Immature natural killer cell (primary cell): Measurements from ENCODE around the gene KDM4B. TPM values are rescaled to one million over a fixed set of nuclear protein-coding genes. Genes with fewer than 3 reads are reported as not detected.

Source experiments
- DNase-seq, 3 donors: peaks; one replicate each; pipeline ENCODE4 v3.0.0; 2022; ENCODE audit warnings: mixed read lengths in 1 of 3
- H3K27ac Mint-ChIP-seq, 6 donors: one replicate each; pipeline ENCODE4 v1.8.0; 2020; ENCODE audit warnings: mixed read lengths in 6 of 6, mild to moderate bottlenecking in 5 of 6, inconsistent platforms in 4 of 6, moderate library complexity in 3 of 6
- H3K27me3 Mint-ChIP-seq, 3 donors: one replicate each; pipeline ENCODE4 v1.8.0; 2020 to 2021; ENCODE audit warnings: low read depth in 3 of 3, mild to moderate bottlenecking in 3 of 3, mixed read lengths in 3 of 3, moderate library complexity in 3 of 3, inconsistent platforms in 1 of 3
- H3K36me3 Mint-ChIP-seq, 3 donors: one replicate each; pipeline ENCODE4 v1.8.0; 2020; ENCODE audit warnings: mixed read lengths in 3 of 3, inconsistent platforms in 2 of 3, mild to moderate bottlenecking in 2 of 3
- H3K4me1 Mint-ChIP-seq, 2 donors: one replicate each; pipeline ENCODE4 v1.8.0; 2020; ENCODE audit warnings: inconsistent platforms in 2 of 2, mild to moderate bottlenecking in 2 of 2, mixed read lengths in 2 of 2, moderate library complexity in 1 of 2
- H3K4me3 Mint-ChIP-seq, 5 donors: one replicate each; pipeline ENCODE4 v1.8.0; 2020; ENCODE audit warnings: mild to moderate bottlenecking in 5 of 5, mixed read lengths in 5 of 5, inconsistent platforms in 3 of 5, moderate library complexity in 3 of 5
- H3K9me3 Mint-ChIP-seq, 6 donors: one replicate each; pipeline ENCODE4 v1.8.0; 2020; ENCODE audit warnings: mild to moderate bottlenecking in 6 of 6, mixed read lengths in 6 of 6, inconsistent platforms in 4 of 6, moderate library complexity in 3 of 6
- polyA plus RNA-seq, 3 donors: library from polyadenylated mRNA; unstranded; fragments of 300-500 nt; fragmentation: Illumina TruSeq; gene quantifications; one replicate each; pipeline ENCODE4 v1.2.3, GENCODE V29; 2021

KDM4B gene
- polyA plus RNA-seq, 3 donors from 2014 or later, result 4.3 to 22.4 (median 6.7) TPM

DNA sequence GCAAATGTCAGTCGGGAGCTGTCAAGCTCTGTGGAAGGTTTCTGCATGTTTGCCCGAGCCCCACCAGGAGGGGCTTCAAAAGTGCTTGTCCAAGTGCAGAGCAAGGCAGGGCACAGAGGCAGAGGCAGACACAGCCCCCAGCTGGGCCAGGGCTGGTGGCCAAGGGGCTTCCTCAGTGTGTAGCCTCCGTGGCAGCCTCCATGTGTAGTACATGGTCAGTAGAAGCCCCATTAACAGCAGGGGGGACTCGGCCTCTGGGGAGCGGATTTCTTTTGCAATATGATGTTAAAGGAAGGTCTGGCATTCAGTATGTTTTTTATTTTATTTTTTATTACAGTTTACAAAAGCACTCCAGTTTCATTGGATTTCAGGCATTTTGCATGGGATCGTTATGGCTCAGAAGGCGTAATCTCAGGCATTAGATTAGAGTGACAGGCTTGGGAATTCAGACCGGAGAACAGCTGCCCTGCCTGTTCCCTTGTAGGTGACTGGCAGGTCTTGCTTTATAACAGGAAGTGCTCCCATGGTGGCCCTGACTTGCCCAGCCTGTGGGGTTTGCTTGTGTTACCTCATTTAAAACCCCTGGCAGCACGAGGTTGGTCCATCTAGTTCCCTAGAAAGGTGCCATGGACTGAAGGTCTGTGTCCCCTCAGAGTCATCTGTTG is 129.2 kb downstream of the KDM4B start:
- Mint-ChIP-seq H3K27ac (no peak overlapping the region), H3K4me1 (peaks cover 0 to 3% of the 10 kb centered on the region in 2 donors), H3K9me3 (peaks cover 10 to 20% (median 17%) of the 10 kb centered on the region in 6 donors), H3K27me3 (peaks cover 0 to 2% (median 0%) of the 10 kb centered on the region in 3 donors), H3K4me3 (no peak overlapping the region), H3K36me3 (peaks cover 19 to 35% (median 25%) of the 10 kb centered on the region in 3 donors)
- no peak for DNase-seq

DNA sequence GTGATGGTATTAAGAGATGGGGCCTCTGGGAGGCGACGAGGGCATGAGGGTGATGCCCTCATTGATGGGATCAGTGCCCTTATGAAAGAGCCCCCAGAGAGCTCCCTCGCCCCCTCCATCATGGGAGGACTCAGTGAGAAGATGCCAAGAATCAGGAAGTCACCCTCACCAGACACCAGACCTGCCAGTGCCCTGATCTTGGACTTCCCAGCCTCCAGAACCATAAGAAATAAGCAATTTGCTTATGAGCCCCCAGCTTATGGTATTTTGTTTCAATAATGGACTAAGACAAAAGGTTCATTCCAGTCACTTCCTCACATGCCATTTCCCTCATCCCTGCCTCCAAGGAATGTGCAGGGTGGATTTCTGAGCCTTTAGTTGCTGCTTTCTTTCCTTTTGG is 129.7 kb downstream of the KDM4B start:
- H3K27ac Mint-ChIP-seq, result no peak overlapping the region
- peaks cover 19 to 35% (median 25%) of the 10 kb centered on the region in 3 donors for H3K36me3 Mint-ChIP-seq
- H3K27me3 Mint-ChIP-seq, result peaks cover 0 to 2% (median 0%) of the 10 kb centered on the region in 3 donors
- peaks cover 0 to 1% of the 10 kb centered on the region in 2 donors for H3K4me1 Mint-ChIP-seq
- H3K9me3 Mint-ChIP-seq, result peaks cover 10 to 20% (median 17%) of the 10 kb centered on the region in 6 donors
- H3K4me3 Mint-ChIP-seq, result no peak overlapping the region
- DNase-seq, result no peak

DNA sequence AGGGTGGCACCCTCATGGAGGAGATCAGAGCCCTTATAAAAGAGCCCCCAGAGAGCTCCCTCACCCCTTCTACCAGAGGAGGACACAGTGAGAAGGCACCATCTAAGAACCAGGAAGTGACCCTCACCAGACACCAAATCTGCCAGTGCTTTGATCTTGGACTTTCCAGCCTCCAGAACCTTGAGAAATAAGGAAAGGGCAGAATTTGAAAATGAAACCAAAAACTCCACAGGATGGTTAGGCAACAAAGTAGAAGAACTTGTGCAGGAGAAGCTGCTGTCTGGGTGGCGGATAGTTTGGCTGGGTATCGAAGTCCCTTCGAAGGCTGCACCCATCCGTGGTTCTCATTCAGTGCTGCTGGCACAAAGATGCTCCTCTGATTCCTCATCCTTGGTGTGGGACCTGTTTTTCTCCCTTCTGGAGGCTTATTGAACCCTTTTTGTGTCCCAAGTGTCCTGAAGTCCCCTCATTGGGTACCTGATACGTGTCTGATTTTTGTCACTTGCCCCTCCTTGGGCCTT is 130.8 kb downstream of the KDM4B start:
- Mint-ChIP-seq H3K27ac (peak overlapping the region in 1 of 6 donors; percentile 13), H3K9me3 (peaks cover 10 to 20% (median 17%) of the 10 kb centered on the region in 6 donors), H3K36me3 (peaks cover 19 to 35% (median 25%) of the 10 kb centered on the region in 3 donors), H3K4me3 (no peak overlapping the region), H3K27me3 (peaks cover 0 to 2% (median 0%) of the 10 kb centered on the region in 3 donors), H3K4me1 (peaks cover 0 to 1% of the 10 kb centered on the region in 2 donors)
- DNase-seq, result no peak

DNA sequence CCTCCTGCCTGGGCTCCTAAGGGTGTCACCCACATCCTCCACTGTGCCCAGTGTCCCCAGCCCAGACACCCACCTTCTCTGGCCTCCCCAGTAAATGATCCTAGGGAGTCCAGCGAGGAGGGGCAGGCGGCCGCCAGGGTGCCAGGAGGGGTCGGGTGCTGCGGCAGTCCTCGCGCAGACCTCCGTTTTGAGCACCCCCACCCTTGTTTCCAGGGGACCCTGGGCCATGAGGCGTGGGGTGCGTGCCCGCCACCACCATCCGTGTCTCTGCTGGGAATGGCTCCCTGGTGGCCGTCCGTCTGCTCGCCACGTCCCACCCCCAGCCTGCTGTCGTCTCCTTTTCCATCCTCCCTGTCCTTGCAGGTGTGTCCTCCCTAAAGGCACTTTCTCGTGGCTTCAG is 133.0 kb downstream of the KDM4B start:
- peaks cover 23 to 33% (median 27%) of the 10 kb centered on the region in 3 donors for H3K36me3 Mint-ChIP-seq
- H3K4me3 Mint-ChIP-seq, result no peak overlapping the region
- H3K27ac Mint-ChIP-seq, result no peak overlapping the region
- H3K9me3 Mint-ChIP-seq, result peaks cover 10 to 20% (median 17%) of the 10 kb centered on the region in 6 donors
- DNase-seq, result no peak
- no peaks in the 10 kb centered on the region for H3K27me3 Mint-ChIP-seq
- peaks cover 0 to 3% of the 10 kb centered on the region in 2 donors for H3K4me1 Mint-ChIP-seq

DNA sequence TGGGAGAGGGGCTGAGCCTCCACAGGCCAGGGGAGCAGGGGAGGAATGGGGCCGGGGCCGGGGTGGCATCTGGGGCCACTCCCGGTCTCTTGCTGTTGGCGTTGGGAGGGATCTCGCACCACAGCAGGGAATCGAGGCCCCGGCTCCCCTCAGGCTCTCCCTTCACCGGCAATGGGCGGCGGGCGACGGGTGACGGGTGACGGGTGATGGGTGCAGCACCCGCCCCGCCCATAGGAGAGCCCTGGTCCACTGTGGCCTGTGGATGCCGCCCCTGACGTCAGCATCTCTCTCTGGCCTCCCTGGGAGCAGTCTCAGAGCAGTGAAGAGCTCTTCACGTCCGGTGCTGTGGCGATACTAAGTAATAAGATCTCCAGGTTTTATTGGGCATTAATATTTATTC is 133.6 kb downstream of the KDM4B start:
- no peak for DNase-seq
- H3K36me3 Mint-ChIP-seq, result peaks cover 23 to 26% (median 24%) of the 10 kb centered on the region in 3 donors

DNA sequence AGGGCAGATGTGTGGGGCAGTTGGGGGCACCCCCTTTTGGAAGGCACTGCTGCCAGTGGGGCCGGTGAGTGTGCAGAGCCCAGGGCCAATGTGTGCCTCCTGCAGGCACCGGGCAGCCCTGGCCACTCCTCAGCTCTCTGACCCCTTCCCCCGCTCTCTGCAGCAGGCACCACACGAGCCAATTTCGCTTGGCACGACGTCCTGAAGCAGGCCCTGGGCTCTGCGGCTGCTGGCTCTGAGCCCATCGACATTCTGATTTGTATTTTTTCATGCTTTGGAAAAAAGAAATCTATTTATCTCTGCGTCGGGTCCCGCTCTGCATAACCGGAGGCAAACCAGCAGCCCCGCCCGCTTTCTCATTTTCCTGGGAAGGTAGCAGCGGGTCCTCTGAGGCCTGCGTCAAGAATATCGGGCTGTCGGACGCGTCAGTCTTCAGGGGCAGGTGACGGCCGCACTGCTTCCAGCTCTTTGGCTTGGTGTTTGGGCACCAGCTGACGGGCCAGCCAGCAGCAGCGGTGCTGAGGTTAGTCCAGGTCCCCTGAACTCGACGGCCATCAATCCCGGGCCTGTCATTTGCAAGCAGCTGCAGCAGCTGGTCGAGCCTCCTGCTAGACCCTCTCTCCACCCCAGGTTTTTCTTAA is 134.3 kb downstream of the KDM4B start:
- peaks cover 0 to 3% of the 10 kb centered on the region in 2 donors for H3K4me1 Mint-ChIP-seq
- no peak overlapping the region for H3K27ac Mint-ChIP-seq
- H3K27me3 Mint-ChIP-seq, result no peaks in the 10 kb centered on the region
- H3K36me3 Mint-ChIP-seq, result peaks cover 23 to 26% (median 24%) of the 10 kb centered on the region in 3 donors
- H3K4me3 Mint-ChIP-seq, result no peak overlapping the region
- H3K9me3 Mint-ChIP-seq, result peaks cover 10 to 20% (median 17%) of the 10 kb centered on the region in 6 donors
- no peak for DNase-seq

More for the DNA sequence above, 133.6 kb downstream of the KDM4B start:
- Mint-ChIP-seq H3K4me1 (peaks cover 0 to 3% of the 10 kb centered on the region in 2 donors), H3K27ac (no peak overlapping the region), H3K4me3 (no peak overlapping the region), H3K9me3 (peaks cover 10 to 20% (median 17%) of the 10 kb centered on the region in 6 donors), H3K27me3 (no peaks in the 10 kb centered on the region)

DNA sequence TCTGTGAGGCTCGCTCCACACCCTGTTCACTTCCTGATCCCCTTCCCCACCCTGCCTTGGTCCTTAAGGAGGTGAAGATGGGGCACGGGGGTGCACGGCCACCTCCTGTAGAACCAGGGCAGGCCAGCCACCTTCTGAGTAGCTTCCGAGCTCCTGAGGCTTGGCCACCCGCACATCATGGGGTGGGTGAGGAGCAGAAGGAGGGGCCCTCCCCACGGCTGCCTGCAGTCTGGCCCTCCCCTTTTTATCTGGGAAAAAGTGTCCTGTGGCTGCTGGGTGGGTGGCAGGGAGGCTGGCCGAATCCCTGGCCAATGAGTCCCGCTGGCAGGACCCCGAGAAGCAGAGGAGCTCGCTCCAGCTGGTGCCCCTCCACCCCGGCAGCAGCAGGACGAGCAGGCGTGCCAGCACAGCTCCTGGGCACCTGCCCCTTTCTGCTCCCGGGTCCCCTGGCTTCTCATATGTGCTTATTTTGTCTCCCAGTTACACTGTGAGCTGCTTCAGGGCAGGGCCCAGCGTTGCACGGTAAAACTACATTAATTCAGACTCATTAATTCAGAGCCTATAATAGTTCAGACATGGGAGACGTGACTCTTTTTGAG is 135.0 kb downstream of the KDM4B start:
- no peak for DNase-seq
- Mint-ChIP-seq H3K4me1 (peaks cover 0 to 3% of the 10 kb centered on the region in 2 donors), H3K27ac (no peak overlapping the region), H3K9me3 (peaks cover 9 to 18% (median 16%) of the 10 kb centered on the region in 6 donors), H3K27me3 (no peaks in the 10 kb centered on the region), H3K36me3 (peaks cover 20 to 22% (median 20%) of the 10 kb centered on the region in 3 donors), H3K4me3 (no peak overlapping the region)

DNA sequence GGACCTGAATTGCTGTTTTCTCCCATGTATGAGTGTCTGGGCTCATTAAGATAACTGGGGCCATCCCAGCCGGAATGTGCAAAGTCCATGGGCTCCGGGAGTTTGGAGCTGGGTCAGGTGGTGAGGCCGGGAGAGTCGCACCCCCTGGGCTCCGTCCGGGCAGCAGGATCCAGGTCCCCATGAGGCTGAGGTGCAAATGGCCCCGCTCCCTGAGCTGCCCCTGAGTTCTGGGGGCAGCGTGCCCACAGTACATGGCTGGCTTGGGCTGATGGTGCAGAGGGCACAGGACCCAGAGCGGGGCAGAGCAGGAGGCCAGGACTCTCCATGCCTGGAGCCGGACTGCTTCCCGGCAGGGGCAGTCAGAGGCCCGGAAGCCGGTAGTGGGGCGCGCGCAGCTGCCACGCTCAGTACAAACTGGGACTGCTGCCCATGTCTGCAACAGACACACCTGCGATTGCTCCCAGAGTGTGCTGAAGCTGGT is 136.0 kb downstream of the KDM4B start:
- H3K4me3 Mint-ChIP-seq, result no peak overlapping the region
- H3K27ac Mint-ChIP-seq, result no peak overlapping the region
- peaks cover 0 to 3% of the 10 kb centered on the region in 2 donors for H3K4me1 Mint-ChIP-seq
- peaks cover 13 to 14% (median 13%) of the 10 kb centered on the region in 3 donors for H3K36me3 Mint-ChIP-seq
- no peak for DNase-seq
- no peaks in the 10 kb centered on the region for H3K27me3 Mint-ChIP-seq
- peaks cover 6 to 9% (median 8%) of the 10 kb centered on the region in 6 donors for H3K9me3 Mint-ChIP-seq

DNA sequence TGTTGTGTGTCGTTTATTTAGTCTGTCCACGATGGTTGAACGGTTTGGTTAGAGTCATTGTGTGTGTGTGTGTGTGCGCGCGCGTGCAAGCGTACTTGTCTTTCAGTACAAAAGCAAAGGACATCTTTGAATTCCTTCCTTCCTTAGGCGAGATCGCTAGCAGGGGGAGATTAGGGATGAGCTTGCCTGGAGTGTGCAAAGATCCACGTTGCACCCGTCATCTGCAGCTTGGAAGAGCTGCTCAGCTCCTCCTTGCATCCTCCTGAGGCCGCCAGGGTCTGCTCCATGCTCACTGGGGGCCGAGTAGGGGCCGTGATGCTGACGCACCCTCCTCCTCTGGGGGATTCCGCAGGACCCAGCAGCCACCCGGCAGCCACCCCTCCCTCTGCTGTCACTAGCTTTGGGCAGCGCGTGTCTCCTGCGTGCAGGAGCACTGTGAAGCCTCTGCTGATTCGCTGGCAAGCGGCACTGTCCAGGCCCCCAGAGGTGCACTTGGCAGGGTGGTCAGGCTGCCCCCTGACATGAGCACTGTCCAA is 137.3 kb downstream of the KDM4B start:
- H3K4me1 Mint-ChIP-seq, result peaks cover 0 to 2% of the 10 kb centered on the region in 2 donors
- H3K36me3 Mint-ChIP-seq, result peaks cover under 1 to 4% (median 3%) of the 10 kb centered on the region in 3 donors
- no peak for DNase-seq
- no peaks in the 10 kb centered on the region for H3K9me3 Mint-ChIP-seq
- no peak overlapping the region for H3K27ac Mint-ChIP-seq
- H3K27me3 Mint-ChIP-seq, result no peaks in the 10 kb centered on the region
- no peak overlapping the region for H3K4me3 Mint-ChIP-seq

DNA sequence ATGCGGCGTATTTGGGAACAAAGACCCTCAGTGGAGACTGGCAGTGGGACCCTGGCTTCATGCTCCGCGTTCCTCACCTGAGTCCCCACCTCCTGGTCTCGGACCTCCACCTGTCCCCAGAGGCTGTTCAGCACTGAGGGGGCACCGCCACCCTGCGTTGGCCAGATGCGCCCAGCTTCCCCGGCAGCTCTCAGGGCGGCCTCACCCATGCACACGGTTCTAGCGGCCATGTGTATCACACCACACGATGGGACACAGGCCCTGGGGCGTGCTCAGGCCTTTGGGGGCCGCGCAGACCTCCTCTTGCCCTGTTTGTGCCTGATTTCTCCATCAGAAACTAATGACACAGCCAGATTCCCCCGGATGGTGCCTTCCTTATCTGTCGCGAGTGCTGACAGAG is 138.1 kb downstream of the KDM4B start:
- H3K36me3 Mint-ChIP-seq, result peaks cover 5 to 9% (median 8%) of the 10 kb centered on the region in 3 donors
- peaks cover 0 to 2% (median 0%) of the 10 kb centered on the region in 3 donors for H3K27me3 Mint-ChIP-seq
- no peak overlapping the region for H3K4me3 Mint-ChIP-seq
- peaks cover 0 to 2% of the 10 kb centered on the region in 2 donors for H3K4me1 Mint-ChIP-seq
- no peak for DNase-seq
- H3K9me3 Mint-ChIP-seq, result no peaks in the 10 kb centered on the region
- no peak overlapping the region for H3K27ac Mint-ChIP-seq

DNA sequence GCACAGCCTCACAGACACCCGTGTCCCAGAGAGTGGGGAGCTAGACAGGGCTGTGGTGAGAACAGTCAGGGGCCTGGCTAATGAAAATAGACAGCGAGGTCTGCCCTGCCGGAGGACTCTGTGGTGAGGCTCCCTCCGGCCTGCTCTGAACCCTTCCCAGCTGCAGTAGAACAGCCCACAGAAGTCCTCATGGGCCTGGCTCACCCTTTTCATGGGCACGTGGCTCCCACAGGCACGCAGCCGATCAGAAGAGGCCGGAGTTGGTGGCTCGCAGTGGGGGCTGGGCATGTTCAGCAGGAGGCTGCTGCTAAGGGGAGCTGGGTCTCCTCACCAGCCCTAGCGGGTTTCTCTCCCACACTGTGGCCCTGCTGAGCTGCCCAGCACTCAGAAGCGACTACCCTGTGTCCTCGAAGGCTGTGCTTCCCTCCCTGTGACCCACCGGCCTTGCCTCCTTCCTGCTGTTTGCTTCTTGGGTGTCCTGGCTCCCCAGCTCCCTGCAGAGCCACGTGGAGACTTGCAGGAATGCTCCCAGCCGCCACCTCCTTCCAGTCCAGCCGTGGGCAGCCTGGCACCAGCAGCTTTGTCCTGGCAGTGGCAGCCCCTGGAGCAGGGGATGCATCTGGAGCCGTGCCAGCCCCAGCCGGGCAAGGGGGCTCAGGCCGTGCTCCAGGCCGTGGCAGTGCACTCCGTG is 138.7 kb downstream of the KDM4B start:
- Mint-ChIP-seq H3K36me3 (peaks cover 6 to 11% (median 10%) of the 10 kb centered on the region in 3 donors), H3K4me3 (no peak overlapping the region), H3K4me1 (peaks cover 0 to 2% of the 10 kb centered on the region in 2 donors), H3K27me3 (peaks cover 0 to 2% (median 0%) of the 10 kb centered on the region in 3 donors), H3K9me3 (no peaks in the 10 kb centered on the region), H3K27ac (no peak overlapping the region)
- no peak for DNase-seq

DNA sequence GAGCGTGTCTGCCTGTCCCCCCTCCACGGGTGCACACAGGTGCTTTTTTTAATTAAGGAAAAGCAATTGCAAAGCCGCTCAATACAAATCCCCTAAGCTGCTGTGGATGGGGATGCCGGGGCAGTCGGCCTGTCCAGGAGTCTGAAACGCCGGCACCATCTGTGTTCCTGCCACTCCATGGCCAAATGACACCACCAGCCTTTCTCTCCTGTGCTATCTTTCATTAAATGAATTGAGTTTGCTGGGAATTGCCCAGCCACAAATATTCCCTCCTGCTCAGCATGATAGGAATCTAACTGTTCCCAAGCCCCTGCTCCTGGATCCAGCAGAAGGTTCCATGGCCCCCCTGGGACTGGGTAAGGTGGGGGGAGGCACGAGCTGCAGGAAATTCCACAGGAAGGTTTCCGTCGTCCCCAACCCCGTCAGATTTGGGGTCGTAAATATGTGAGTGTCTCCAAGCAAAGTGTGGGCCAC is 139.2 kb downstream of the KDM4B start:
- Mint-ChIP-seq H3K4me1 (peaks cover 0 to 2% of the 10 kb centered on the region in 2 donors), H3K27ac (no peak overlapping the region), H3K36me3 (peaks cover 8 to 14% (median 12%) of the 10 kb centered on the region in 3 donors), H3K9me3 (no peaks in the 10 kb centered on the region), H3K4me3 (no peak overlapping the region), H3K27me3 (peaks cover 0 to 3% (median 0%) of the 10 kb centered on the region in 3 donors)
- no peak for DNase-seq

DNA sequence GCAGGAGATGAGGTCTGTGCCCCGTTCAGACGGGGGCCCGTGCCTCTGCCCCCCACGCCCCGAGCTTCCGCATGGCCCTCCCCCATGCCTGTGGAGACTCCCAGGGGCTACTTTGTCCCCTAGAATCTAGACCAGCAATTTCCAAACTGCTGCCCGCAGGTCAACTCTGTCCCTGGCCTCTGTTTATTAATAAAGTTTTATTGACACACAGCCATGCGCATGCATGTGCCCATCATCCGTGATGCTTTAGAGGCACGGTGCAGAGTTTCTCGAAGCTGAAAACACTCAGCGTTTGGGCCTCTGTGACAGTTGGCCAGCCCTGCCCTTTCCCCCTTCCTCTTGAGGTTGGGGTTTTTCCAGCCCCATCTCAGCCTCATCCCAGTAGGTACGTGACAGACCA is 140.0 kb downstream of the KDM4B start:
- H3K4me3 Mint-ChIP-seq, result no peak overlapping the region
- peaks cover 0 to 3% (median 0%) of the 10 kb centered on the region in 3 donors for H3K27me3 Mint-ChIP-seq
- H3K9me3 Mint-ChIP-seq, result no peaks in the 10 kb centered on the region
- H3K27ac Mint-ChIP-seq, result no peak overlapping the region
- H3K4me1 Mint-ChIP-seq, result peaks cover 0 to 2% of the 10 kb centered on the region in 2 donors
- no peak for DNase-seq
- peaks cover 8 to 14% (median 12%) of the 10 kb centered on the region in 3 donors for H3K36me3 Mint-ChIP-seq
